GM12878 (cell line): ENCODE measurements around the gene PJA1. TPM values are rescaled to one million over a fixed set of nuclear protein-coding genes. Genes with fewer than 3 reads are reported as not detected.

Source experiments
- ATAC-seq: fragments of 200-7000 bp; cut with Tn5 transposase; 3 replicates; pipeline ENCODE4 v1.9.1; 2020; ENCODE audit warnings: mild to moderate bottlenecking, moderate library complexity
- BruUV-seq: library from RNA; stranded (reverse); fragments of 400-500 nt; replicated peaks from 2 replicates; lab custom pipeline; 2021; lab: Mats Ljungman, UMichigan
- CTCF ChIA-PET: fragments of 300-600 bp; sonication (Branson Sonifier 250); formaldehyde crosslinking; extraction: SDS; loops from one replicate; lab custom pipeline; 2021; ENCODE audit warnings: inconsistent platforms; lab: Yijun Ruan, JAX
- POLR2A ChIA-PET: fragments of 350-600 bp; formaldehyde crosslinking; extraction: SDS; loops from one replicate; lab custom pipeline; 2021; ENCODE audit warnings: inconsistent platforms; lab: Charles Lee
- RAD21 ChIA-PET: fragments of 300-600 bp; sonication (Branson Sonifier 250); formaldehyde crosslinking; loops from one replicate; lab custom pipeline; 2023; ENCODE audit warnings: antibody characterized with exemption; ENCODE audit not compliant: unreplicated experiment; lab: Charles Lee
- SMC1A ChIA-PET: fragments of 300-600 bp; sonication (Branson Sonifier 250); formaldehyde crosslinking; loops from one replicate; lab custom pipeline; 2023; ENCODE audit not compliant: unreplicated experiment, uncharacterized antibody; lab: Charles Lee
- DNase-seq: peaks from one replicate; pipeline ENCODE4 v3.0.0-alpha.2; 2011; ENCODE audit warnings: low read depth, low spot score
- FAIRE-seq: peaks from 3 replicates; lab custom pipeline; 2011; peaks lifted over from hg19 to GRCh38; lab: Jason Lieb, UNC
- H2AFZ ChIP-seq: 2 replicates; pipeline ENCODE4 v1.6.0; 2011; ENCODE audit warnings: low read depth, low read length, control low read depth; ENCODE audit not compliant: control insufficient read depth
- H3K27ac ChIP-seq: 2 replicates; pipeline ENCODE4 v1.5.1; 2011; ENCODE audit warnings: control low read depth; ENCODE audit not compliant: control insufficient read depth, insufficient read depth
- H3K27me3 ChIP-seq, 2 experiments: replicated peaks in 1 of 2; 2 replicates each; pipeline versions ENCODE4 v1.6.0 to v1.6.1; 2011; ENCODE audit warnings: low read length in 1 of 2; ENCODE audit not compliant: control insufficient read depth in 2 of 2, insufficient read depth in 2 of 2
- H3K36me3 ChIP-seq, 2 experiments: 2 replicates each; pipeline ENCODE4 v1.5.1; 2011; ENCODE audit warnings: low read length in 1 of 2; ENCODE audit not compliant: control insufficient read depth in 2 of 2, insufficient read depth in 2 of 2
- H3K4me1 ChIP-seq: 2 replicates; pipeline ENCODE4 v1.6.1; 2011; ENCODE audit warnings: mild to moderate bottlenecking, low read length, moderate library complexity, mixed read lengths; ENCODE audit not compliant: control insufficient read depth, insufficient read depth
- H3K4me2 ChIP-seq: 2 replicates; pipeline ENCODE4 v1.6.0; 2011; ENCODE audit warnings: control low read depth; ENCODE audit not compliant: control insufficient read depth, insufficient read depth
- H3K4me3 ChIP-seq: fragments of 200-600 bp; sonication (generic); 2 replicates; pipeline ENCODE4 v1.5.1; 2016
- H3K79me2 ChIP-seq: 2 replicates; pipeline ENCODE4 v1.6.0; 2011; ENCODE audit warnings: low read length; ENCODE audit not compliant: control insufficient read depth, insufficient read depth
- H3K9ac ChIP-seq: 2 replicates; pipeline ENCODE4 v1.8.0; 2011; ENCODE audit warnings: low read length, control low read depth, mixed read lengths; ENCODE audit not compliant: control insufficient read depth, insufficient read depth
- H3K9me3 ChIP-seq: replicated peaks from 3 replicates; pipeline ENCODE4 v1.5.1; 2011; ENCODE audit warnings: mild to moderate bottlenecking, low read length; ENCODE audit not compliant: control insufficient read depth, insufficient read depth
- H4K20me1 ChIP-seq: 2 replicates; pipeline ENCODE4 v1.6.0; 2011; ENCODE audit not compliant: control insufficient read depth, insufficient read depth
- ASH2L ChIP-seq: fragments of 300-600, 200-600 bp; sonication (generic); IDR thresholded peaks from 2 replicates; pipeline ENCODE4 v1.6.1; 2017; ENCODE audit warnings: low read depth, mild to moderate bottlenecking, borderline replicate concordance
- BCL11A ChIP-seq: IDR thresholded peaks from 2 replicates; pipeline ENCODE4 v1.6.1; 2011; ENCODE audit warnings: low read depth, low read length
- BRCA1 ChIP-seq: IDR thresholded peaks from 2 replicates; pipeline ENCODE4 v1.6.1; 2011; ENCODE audit warnings: low read depth, low read length, improper control_type of control experiment
- HCFC1 ChIP-seq: fragments of 150-350 bp; IDR thresholded peaks from 2 replicates; pipeline ENCODE4 v1.6.1; 2014; ENCODE audit warnings: low read length
- KDM1A ChIP-seq: fragments of 200-600 bp; sonication (generic); IDR thresholded peaks from 2 replicates; pipeline ENCODE4 v1.6.1; 2016; ENCODE audit warnings: borderline replicate concordance
- NFYA ChIP-seq: IDR thresholded peaks from 2 replicates; pipeline ENCODE4 v1.6.1; 2011; ENCODE audit warnings: low read depth, mild to moderate bottlenecking, low read length, improper control_type of control experiment, borderline replicate concordance
- POU2F2 ChIP-seq: IDR thresholded peaks from 3 replicates; pipeline ENCODE4 v1.6.1; 2011; ENCODE audit warnings: low read depth, mild to moderate bottlenecking, low read length, borderline replicate concordance
- RAD51 ChIP-seq: fragments of 450-650 bp; IDR thresholded peaks from 2 replicates; pipeline ENCODE4 v1.6.1; 2016; ENCODE audit warnings: moderate library complexity, mild to moderate bottlenecking, inconsistent platforms
- RCOR1 ChIP-seq: conservative IDR thresholded peaks from 2 replicates; pipeline ENCODE4 v1.6.1; 2012; ENCODE audit warnings: low read depth, low read length, improper control_type of control experiment
- RUNX3 ChIP-seq: IDR thresholded peaks from 2 replicates; pipeline ENCODE4 v1.6.1; 2012; ENCODE audit warnings: low read length, inconsistent platforms
- SMARCA5 ChIP-seq: fragments of 450-650 bp; IDR thresholded peaks from 2 replicates; pipeline ENCODE4 v1.6.1; 2017; ENCODE audit warnings: mild to moderate bottlenecking
- SPI1 ChIP-seq: IDR thresholded peaks from 2 replicates; pipeline ENCODE4 v1.6.1; 2011; ENCODE audit warnings: low read depth, mild to moderate bottlenecking, low read length, moderate library complexity, borderline replicate concordance; ENCODE audit not compliant: insufficient read depth
- ZNF622 ChIP-seq: fragments of 450-650 bp; IDR thresholded peaks from 2 replicates; pipeline ENCODE4 v1.6.1; 2017; ENCODE audit warnings: mild to moderate bottlenecking, inconsistent platforms
- WGBS: methylation state at CpG from one replicate; pipeline ENCODE4 v1.1.6; 2016; ENCODE audit warnings: low lambda C conversion rate; ENCODE audit not compliant: insufficient replicate concordance, insufficient coverage; ENCODE audit errors: missing lambda C conversion rate; 5-methylcytosine and 5-hydroxymethylcytosine counted together
- in situ Hi-C: fragments of 300-500 bp; cut with MboI; formaldehyde crosslinking; loops from 9 replicates; pipeline ENCODE4 v1.14.3; 2018; ENCODE audit warnings: mixed read lengths
- intact Hi-C: fragments of 100-400 bp; cut with micrococcal nuclease; formaldehyde crosslinking; loops from one replicate; pipeline ENCODE4 v1.14.2; 2022; ENCODE audit not compliant: unreplicated experiment
- polyA plus RNA-seq, 11 experiments: library from polyadenylated mRNA; depleted of rRNA in 4 of 11; unstranded in 6 of 11; stranded (reverse) in 5 of 11; fragments of >200 nt; fragmentation: Nextera tagmentation in 4 of 11; fragmentation: Illumina TruSeq in 1 of 11; extraction: Ambion mirVana in 4 of 11; extraction: Trizol in 1 of 11; gene quantifications; 1 replicate in 1 of 11; 2 replicates in 10 of 11; pipeline versions ENCODE4 v1.2.1 to v1.2.3, GENCODE V29; 2011 to 2016; ENCODE audit warnings: inconsistent platforms in 2 of 11, missing spikeins in 2 of 11, low read depth in 1 of 11
- total RNA-seq, 4 experiments: library from RNA; depleted of rRNA in 3 of 4; stranded (reverse); fragments of >200 nt in 3 of 4; fragmentation: Illumina TruSeq in 1 of 4; extraction: Trizol in 1 of 4; gene quantifications; 2 replicates each; pipeline versions ENCODE4 v1.2.1 to v1.2.3, GENCODE V29; 2013 to 2021
- TF ChIP-seq, protein P1 (sequence below): fragments of 450-650 bp; IDR thresholded peaks from 2 replicates; pipeline ENCODE4 v1.6.1; 2016; ENCODE audit warnings: mild to moderate bottlenecking, moderate library complexity, borderline replicate concordance
- TF ChIP-seq, protein P2 (sequence below): fragments of 450-650 bp; IDR thresholded peaks from 2 replicates; pipeline ENCODE4 v1.6.1; 2017; ENCODE audit warnings: low read depth, mild to moderate bottlenecking, moderate library complexity
- TF ChIP-seq, protein P3 (sequence below): fragments of 450-650 bp; IDR thresholded peaks from 2 replicates; pipeline ENCODE4 v1.6.1; 2017; ENCODE audit warnings: antibody characterized with exemption, mild to moderate bottlenecking, moderate library complexity

PJA1 gene
- total and polyA plus RNA-seq, 10 of the 15 experiments (the other 5 are each of a cell fraction or from before 2014, with no cell fraction given): 5.2 to 19.5 (median 10.8) TPM

DNA sequence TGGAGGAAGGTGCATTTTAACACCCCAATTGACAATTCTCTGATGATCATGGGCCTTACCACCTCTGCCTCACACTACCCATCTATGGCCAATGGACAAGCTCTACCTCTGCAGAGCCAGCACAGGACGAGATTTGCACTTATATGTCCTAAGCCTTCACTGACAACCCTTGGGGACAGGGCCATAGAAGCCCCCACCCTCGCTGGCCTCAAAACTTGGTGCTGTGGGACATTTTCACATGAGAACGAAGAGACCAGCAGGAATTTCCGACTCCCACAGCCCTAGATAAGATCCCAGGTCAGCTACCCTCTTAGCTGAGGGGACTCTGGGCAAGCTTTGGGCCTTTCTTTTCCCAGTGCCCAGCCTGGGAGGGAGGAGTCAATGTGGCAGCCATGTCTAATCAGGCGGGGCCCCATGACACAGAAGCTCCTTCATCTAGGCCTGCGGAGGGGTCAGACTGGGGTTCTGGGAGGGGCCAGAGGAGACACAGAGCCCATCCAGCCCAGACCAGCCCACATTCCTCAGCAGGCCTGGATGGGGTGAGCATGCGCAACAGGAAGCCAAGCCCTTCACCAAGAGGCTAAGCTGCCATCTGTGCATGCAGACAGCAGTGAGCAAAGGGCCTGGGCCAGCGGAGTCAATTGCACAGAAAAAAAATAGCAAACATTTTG lies 12.1 kb downstream of the PJA1 start:
- 24% methylated on average over 8 of the region's 8 CpGs for WGBS
- no peak for DNase-seq
- TF ChIP-seq, protein P1, sequence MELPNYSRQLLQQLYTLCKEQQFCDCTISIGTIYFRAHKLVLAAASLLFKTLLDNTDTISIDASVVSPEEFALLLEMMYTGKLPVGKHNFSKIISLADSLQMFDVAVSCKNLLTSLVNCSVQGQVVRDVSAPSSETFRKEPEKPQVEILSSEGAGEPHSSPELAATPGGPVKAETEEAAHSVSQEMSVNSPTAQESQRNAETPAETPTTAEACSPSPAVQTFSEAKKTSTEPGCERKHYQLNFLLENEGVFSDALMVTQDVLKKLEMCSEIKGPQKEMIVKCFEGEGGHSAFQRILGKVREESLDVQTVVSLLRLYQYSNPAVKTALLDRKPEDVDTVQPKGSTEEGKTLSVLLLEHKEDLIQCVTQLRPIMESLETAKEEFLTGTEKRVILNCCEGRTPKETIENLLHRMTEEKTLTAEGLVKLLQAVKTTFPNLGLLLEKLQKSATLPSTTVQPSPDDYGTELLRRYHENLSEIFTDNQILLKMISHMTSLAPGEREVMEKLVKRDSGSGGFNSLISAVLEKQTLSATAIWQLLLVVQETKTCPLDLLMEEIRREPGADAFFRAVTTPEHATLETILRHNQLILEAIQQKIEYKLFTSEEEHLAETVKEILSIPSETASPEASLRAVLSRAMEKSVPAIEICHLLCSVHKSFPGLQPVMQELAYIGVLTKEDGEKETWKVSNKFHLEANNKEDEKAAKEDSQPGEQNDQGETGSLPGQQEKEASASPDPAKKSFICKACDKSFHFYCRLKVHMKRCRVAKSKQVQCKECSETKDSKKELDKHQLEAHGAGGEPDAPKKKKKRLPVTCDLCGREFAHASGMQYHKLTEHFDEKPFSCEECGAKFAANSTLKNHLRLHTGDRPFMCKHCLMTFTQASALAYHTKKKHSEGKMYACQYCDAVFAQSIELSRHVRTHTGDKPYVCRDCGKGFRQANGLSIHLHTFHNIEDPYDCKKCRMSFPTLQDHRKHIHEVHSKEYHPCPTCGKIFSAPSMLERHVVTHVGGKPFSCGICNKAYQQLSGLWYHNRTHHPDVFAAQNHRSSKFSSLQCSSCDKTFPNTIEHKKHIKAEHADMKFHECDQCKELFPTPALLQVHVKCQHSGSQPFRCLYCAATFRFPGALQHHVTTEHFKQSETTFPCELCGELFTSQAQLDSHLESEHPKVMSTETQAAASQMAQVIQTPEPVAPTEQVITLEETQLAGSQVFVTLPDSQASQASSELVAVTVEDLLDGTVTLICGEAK: no peak
- TF ChIP-seq ZNF622: no peak
- no peak for TF ChIP-seq RAD51
- TF ChIP-seq HCFC1: no peak
- no peak for TF ChIP-seq SPI1
- no peak for TF ChIP-seq KDM1A
- no peak for TF ChIP-seq POU2F2
- no peak for TF ChIP-seq RCOR1
- no peak for TF ChIP-seq SMARCA5
- no peak for TF ChIP-seq RUNX3
- TF ChIP-seq ASH2L: no peak
- TF ChIP-seq NFYA: no peak
- TF ChIP-seq, protein P2, sequence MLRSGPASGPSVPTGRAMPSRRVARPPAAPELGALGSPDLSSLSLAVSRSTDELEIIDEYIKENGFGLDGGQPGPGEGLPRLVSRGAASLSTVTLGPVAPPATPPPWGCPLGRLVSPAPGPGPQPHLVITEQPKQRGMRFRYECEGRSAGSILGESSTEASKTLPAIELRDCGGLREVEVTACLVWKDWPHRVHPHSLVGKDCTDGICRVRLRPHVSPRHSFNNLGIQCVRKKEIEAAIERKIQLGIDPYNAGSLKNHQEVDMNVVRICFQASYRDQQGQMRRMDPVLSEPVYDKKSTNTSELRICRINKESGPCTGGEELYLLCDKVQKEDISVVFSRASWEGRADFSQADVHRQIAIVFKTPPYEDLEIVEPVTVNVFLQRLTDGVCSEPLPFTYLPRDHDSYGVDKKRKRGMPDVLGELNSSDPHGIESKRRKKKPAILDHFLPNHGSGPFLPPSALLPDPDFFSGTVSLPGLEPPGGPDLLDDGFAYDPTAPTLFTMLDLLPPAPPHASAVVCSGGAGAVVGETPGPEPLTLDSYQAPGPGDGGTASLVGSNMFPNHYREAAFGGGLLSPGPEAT: no peak
- no peak for TF ChIP-seq BRCA1
- TF ChIP-seq, protein P3, sequence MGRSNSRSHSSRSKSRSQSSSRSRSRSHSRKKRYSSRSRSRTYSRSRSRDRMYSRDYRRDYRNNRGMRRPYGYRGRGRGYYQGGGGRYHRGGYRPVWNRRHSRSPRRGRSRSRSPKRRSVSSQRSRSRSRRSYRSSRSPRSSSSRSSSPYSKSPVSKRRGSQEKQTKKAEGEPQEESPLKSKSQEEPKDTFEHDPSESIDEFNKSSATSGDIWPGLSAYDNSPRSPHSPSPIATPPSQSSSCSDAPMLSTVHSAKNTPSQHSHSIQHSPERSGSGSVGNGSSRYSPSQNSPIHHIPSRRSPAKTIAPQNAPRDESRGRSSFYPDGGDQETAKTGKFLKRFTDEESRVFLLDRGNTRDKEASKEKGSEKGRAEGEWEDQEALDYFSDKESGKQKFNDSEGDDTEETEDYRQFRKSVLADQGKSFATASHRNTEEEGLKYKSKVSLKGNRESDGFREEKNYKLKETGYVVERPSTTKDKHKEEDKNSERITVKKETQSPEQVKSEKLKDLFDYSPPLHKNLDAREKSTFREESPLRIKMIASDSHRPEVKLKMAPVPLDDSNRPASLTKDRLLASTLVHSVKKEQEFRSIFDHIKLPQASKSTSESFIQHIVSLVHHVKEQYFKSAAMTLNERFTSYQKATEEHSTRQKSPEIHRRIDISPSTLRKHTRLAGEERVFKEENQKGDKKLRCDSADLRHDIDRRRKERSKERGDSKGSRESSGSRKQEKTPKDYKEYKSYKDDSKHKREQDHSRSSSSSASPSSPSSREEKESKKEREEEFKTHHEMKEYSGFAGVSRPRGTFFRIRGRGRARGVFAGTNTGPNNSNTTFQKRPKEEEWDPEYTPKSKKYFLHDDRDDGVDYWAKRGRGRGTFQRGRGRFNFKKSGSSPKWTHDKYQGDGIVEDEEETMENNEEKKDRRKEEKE: no peak
- TF ChIP-seq BCL11A: no peak

More for the DNA sequence above, 12.1 kb downstream of the PJA1 start:
- in situ Hi-C loops: no loop called here
- SMC1A ChIA-PET: no interaction called here
- CTCF ChIA-PET: no interaction called here
- no peak overlapping the region for H2AFZ ChIP-seq
- H3K4me3 ChIP-seq: no peak overlapping the region
- ATAC-seq: no peak
- no peak overlapping the region for H3K4me2 ChIP-seq
- no peaks in the 10 kb centered on the region for H3K4me1 ChIP-seq
- no peaks in the 10 kb centered on the region for H4K20me1 ChIP-seq
- FAIRE-seq: no peak
- no peaks in the 10 kb centered on the region for H3K36me3 ChIP-seq
- H3K27ac ChIP-seq: no peak overlapping the region
- H3K9me3 ChIP-seq: no peaks in the 10 kb centered on the region
- POLR2A ChIA-PET: no interaction called here
- no peaks in the 10 kb centered on the region for H3K27me3 ChIP-seq
- no peak overlapping the region for H3K9ac ChIP-seq
- RAD21 ChIA-PET: no interaction called here
- BruUV-seq: no TSS peak
- H3K79me2 ChIP-seq: no peaks in the 10 kb centered on the region
- intact Hi-C loops: loop anchor here (10.0 kb wide), 3 partner anchors 132 to 328 kb away; partner anchors contain the start of gene EFNB1
